GM19467 (cell line): ENCODE results near the gene ACTL10.
A peak's percentile ranks its signal among the peaks of the same experiment; 100 is the strongest.

Experiments used
- ATAC-seq: cut with Tn5 transposase; IDR thresholded peaks from one replicate; pipeline ENCODE4 v1.9.1; 2021; ENCODE audit warnings: mild to moderate bottlenecking, moderate library complexity; ENCODE audit not compliant: unreplicated experiment

ACTL10 gene

GRCh38 chr20:33663161-33664084, 3.3 kb upstream of the ACTL10 start:
- ATAC-seq = peak; percentile 40

- no peak for ATAC-seq
These were observed 2.5 kb upstream of the ACTL10 start for GRCh38 chr20:33664085-33664761.

- no peak for ATAC-seq
These were observed 2.0 kb upstream of the ACTL10 start for GRCh38 chr20:33664762-33665144.

GRCh38 chr20:33667245-33667675, 517 bp downstream of the ACTL10 start:
- peak; percentile 4 for ATAC-seq

- peak; percentile 36 for ATAC-seq
These were observed 1.1 kb downstream of the ACTL10 start for GRCh38 chr20:33667676-33668465.

- ATAC-seq = no peak
These were observed 1.9 kb downstream of the ACTL10 start for GRCh38 chr20:33668466-33669155.

- ATAC-seq = no peak
These were observed 2.5 kb downstream of the ACTL10 start for GRCh38 chr20:33669224-33669623.

GRCh38 chr20:33669873-33670640, 3.3 kb downstream of the ACTL10 start:
- ATAC-seq = no peak

GRCh38 chr20:33670715-33671499, 4.2 kb downstream of the ACTL10 start:
- no peak for ATAC-seq

GRCh38 chr20:33671573-33672288, 5.0 kb downstream of the ACTL10 start:
- ATAC-seq = no peak

- no peak for ATAC-seq
These were observed 5.8 kb downstream of the ACTL10 start for GRCh38 chr20:33672426-33673113.

- no peak for ATAC-seq
These were observed 6.3 kb downstream of the ACTL10 start for GRCh38 chr20:33673114-33673409.

- ATAC-seq = no peak
These were observed 6.9 kb downstream of the ACTL10 start for GRCh38 chr20:33673410-33674293.

GRCh38 chr20:33674294-33675135, 7.8 kb downstream of the ACTL10 start, which contains the start of gene NECAB3:
Gene NECAB3 (minus strand): TSS chr20:33674428. CDS start chr20:33674352, 76 bp downstream.
- ATAC-seq = no peak

GRCh38 chr20:33675136-33675959, 8.6 kb downstream of the ACTL10 start:
- no peak for ATAC-seq
